ENCODE data around the gene CADPS. TPM values are rescaled to one million over a fixed set of nuclear protein-coding genes. Genes with fewer than 3 reads are reported as not detected.

Gene CADPS
- total and polyA plus RNA-seq, 10 donors = 0.16 to 3.6 (median 0.40) TPM

DNA sequence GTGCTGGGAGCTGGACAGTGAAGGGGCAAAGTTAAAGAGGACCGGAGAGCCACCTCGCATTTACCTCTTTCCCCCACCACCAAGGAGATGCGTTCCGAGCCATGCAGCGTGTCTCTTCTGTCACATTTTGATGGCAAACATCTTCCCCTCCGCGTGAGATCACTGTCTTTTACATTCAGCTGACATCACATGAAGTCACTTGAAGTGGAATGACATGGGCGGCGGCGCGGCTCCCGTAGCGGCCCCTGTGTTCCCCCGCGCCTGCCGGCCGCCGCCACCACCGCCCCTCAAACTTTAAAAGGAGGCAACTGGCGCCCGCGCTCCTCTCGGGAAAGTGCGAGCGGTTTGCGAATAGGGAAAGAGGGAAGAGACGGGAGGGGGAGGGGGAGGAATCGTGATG lies 502.0 kb downstream of the CADPS start, which contains the start of gene FEZF2:
TSS of gene FEZF2 (minus strand) at position 336 of the 400 bp plus-strand sequence. CDS start 682 bp downstream, outside the sequence.
- Histone ChIP-seq H3K36me3 (no peaks in the 10 kb centered on the region), H3K27ac (no peak within 1 kb of the TSS), H3K27me3 (replicated peaks in 1 of 7) (peaks cover 13 to 100% (median 97%) of the 10 kb centered on the region in 7 donors), H3K9me3 (peaks cover 0 to 2% (median 0%) of the 10 kb centered on the region in 8 donors), H3K4me3 (peak within 1 kb of the TSS in 4 of 8 donors; percentile 2 to 36 (median 8)), H3K4me1 (peaks cover 0 to 51% (median 21%) of the 10 kb centered on the region in 6 donors)
- WGBS, 5 donors = 3 to 8% (median 5%) methylated on average over 26 to 28 of the region's 28 CpGs
- DNase-seq = no peak
- TF ChIP-seq POLR2AphosphoS5 (IDR thresholded peaks at IDR 0.05) (no peak), POLR2A (IDR thresholded peaks at IDR 0.05) (no peak)
- TF ChIP-seq, protein P1, sequence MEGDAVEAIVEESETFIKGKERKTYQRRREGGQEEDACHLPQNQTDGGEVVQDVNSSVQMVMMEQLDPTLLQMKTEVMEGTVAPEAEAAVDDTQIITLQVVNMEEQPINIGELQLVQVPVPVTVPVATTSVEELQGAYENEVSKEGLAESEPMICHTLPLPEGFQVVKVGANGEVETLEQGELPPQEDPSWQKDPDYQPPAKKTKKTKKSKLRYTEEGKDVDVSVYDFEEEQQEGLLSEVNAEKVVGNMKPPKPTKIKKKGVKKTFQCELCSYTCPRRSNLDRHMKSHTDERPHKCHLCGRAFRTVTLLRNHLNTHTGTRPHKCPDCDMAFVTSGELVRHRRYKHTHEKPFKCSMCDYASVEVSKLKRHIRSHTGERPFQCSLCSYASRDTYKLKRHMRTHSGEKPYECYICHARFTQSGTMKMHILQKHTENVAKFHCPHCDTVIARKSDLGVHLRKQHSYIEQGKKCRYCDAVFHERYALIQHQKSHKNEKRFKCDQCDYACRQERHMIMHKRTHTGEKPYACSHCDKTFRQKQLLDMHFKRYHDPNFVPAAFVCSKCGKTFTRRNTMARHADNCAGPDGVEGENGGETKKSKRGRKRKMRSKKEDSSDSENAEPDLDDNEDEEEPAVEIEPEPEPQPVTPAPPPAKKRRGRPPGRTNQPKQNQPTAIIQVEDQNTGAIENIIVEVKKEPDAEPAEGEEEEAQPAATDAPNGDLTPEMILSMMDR (IDR thresholded peaks at IDR 0.05 in 8 of 11, conservative IDR thresholded peaks at IDR 0.05 in 3 of 11) = no peak
- intact Hi-C loops (cut with DNase I; ENCODE audit: low total_unique reads) = no loop called here

DNA sequence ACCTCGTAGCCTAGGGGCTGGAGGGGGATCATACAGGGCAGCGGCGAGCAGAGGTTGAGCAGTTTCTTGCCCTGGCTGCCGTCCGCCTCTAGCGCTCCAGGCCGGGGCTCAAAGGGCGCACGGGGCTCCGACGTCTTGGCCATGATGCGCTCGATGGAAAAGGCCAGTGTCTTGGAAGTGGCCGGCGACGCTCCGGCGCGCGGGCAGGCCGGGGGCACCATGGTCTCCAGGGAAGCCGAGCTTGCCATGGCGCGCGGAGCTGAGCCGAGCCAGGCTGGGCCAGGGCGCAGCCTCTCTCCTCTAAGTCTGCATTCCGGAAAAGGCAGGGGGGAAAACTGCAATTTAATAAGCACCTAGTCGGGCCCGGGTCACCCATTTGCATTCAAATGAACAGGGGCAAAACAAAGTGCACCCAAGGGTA lies 502.6 kb downstream of the CADPS start:
- no peaks in the 10 kb centered on the region for H3K36me3 ChIP-seq
- intact Hi-C loops (cut with DNase I; ENCODE audit: low total_unique reads) = no loop called here
- DNase-seq = no peak
- H3K4me1 ChIP-seq = peaks cover 0 to 51% (median 21%) of the 10 kb centered on the region in 6 donors
- peaks cover 0 to 2% (median 0%) of the 10 kb centered on the region in 8 donors for H3K9me3 ChIP-seq
- no peak overlapping the region for H3K27ac ChIP-seq
- no peak for TF ChIP-seq POLR2A (IDR thresholded peaks at IDR 0.05)
- TF ChIP-seq POLR2AphosphoS5 (IDR thresholded peaks at IDR 0.05) = no peak
- TF ChIP-seq, protein P1 (IDR thresholded peaks at IDR 0.05 in 8 of 11, conservative IDR thresholded peaks at IDR 0.05 in 3 of 11) = no peak
- H3K27me3 ChIP-seq (replicated peaks in 1 of 7) = peaks cover 13 to 100% (median 97%) of the 10 kb centered on the region in 7 donors
- 6 to 9% (median 7%) methylated on average over 15 to 30 of the region's 30 CpGs for WGBS, 5 donors
- H3K4me3 ChIP-seq = no peak overlapping the region

DNA sequence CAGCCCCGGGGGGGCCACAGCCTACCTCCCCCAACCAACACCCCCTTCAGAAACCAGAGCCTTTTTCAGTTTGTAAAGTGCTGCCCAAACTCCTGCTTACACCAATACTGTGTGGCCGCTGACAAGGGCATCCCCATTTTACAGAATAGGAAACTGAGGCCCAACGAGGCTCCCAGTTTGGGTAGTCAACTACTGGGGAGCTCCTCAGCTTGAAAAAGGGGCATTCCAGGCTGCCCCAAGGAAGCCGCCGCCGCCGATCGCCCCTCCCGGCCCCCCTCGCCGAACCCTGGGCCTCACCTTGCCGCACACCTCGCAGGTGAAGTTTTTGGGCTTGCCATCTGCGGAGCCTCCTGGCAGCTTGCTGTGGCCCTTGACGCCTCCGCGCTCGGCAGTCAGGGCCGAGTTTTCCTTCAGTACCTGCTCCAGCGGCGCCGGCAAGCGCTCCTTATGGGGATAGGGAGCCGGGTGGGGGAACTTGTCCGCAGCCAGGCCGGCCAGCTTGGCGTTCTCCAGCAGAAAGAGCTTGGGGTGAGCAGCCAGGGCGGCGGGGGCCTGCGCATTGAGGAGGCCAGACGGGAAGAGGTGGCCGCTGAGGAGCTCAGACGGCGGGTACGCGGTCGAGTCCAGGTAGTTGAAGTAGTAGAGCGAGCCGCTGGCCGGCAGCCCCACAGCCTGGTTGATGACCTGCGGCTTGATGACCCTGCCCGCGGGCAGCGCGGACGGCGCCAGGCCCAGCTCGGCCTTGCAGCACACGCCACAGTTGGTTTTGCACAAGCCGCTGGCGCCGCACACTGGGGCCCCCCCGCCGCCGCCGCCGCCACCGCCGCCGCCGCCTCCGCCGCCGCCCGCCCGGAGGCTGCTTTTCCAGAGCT lies 503.3 kb downstream of the CADPS start:
- no peaks in the 10 kb centered on the region for H3K36me3 ChIP-seq
- peaks cover 13 to 100% (median 96%) of the 10 kb centered on the region in 7 donors for H3K27me3 ChIP-seq (replicated peaks in 1 of 7)
- H3K27ac ChIP-seq = no peak overlapping the region
- peaks cover 0 to 2% (median 0%) of the 10 kb centered on the region in 8 donors for H3K9me3 ChIP-seq
- TF ChIP-seq, protein P1 (IDR thresholded peaks at IDR 0.05 in 8 of 11, conservative IDR thresholded peaks at IDR 0.05 in 3 of 11) = no peak
- no peak for TF ChIP-seq POLR2A (IDR thresholded peaks at IDR 0.05)
- TF ChIP-seq POLR2AphosphoS5 (IDR thresholded peaks at IDR 0.05) = no peak
- intact Hi-C loops (cut with DNase I; ENCODE audit: low total_unique reads) = no loop called here
- no peak overlapping the region for H3K4me3 ChIP-seq
- peaks cover 0 to 51% (median 21%) of the 10 kb centered on the region in 6 donors for H3K4me1 ChIP-seq
- no peak for DNase-seq
- 3 to 12% (median 5%) methylated on average over 15 to 66 of the region's 66 CpGs for WGBS, 5 donors
